Tibial artery (tissue), 4 donors: ENCODE data around the gene PCDHA9.
"Not testable (repeated sequence)": the region's sequence is repeated elsewhere in the genome, so short reads cannot be mapped to it uniquely, and the experiment has no call there.

Source experiments
- DNase-seq, 2 donors: peaks; one replicate each; pipeline ENCODE4 v3.0.0-alpha.2; 2019
- H3K27ac ChIP-seq, 2 donors: fragments of 200-600 bp; sonication (generic) in 1 of 2; 1 replicate in 1 of 2; 2 replicates in 1 of 2; pipeline ENCODE4 v1.5.1; 2018 to 2019; ENCODE audit warnings: mild to moderate bottlenecking in 1 of 2
- H3K27me3 ChIP-seq, 2 donors: fragments of 200-600 bp; sonication (generic) in 1 of 2; one replicate each; pipeline versions ENCODE4 v1.5.1 to v1.6.0; 2016 to 2019
- H3K36me3 ChIP-seq, 3 donors: fragments of 200-600 bp; sonication (generic) in 2 of 3; one replicate each; pipeline ENCODE4 v1.5.1; 2016 to 2019; ENCODE audit warnings: mild to moderate bottlenecking in 2 of 3
- H3K4me1 ChIP-seq, 4 donors: fragments of 200-600 bp; sonication (generic) in 2 of 4; 1 replicate in 3 of 4; 2 replicates in 1 of 4; pipeline ENCODE4 v1.5.1; 2016 to 2019
- H3K4me3 ChIP-seq, 2 donors: fragments of 200-600 bp; sonication (generic) in 1 of 2; 1 replicate in 1 of 2; 2 replicates in 1 of 2; pipeline ENCODE4 v1.5.1; 2018 to 2019; ENCODE audit warnings: mild to moderate bottlenecking in 2 of 2
- H3K9me3 ChIP-seq, 3 donors: fragments of 200-600 bp; sonication (generic) in 1 of 3; one replicate each; pipeline ENCODE4 v1.5.1; 2016 to 2019
- CTCF ChIP-seq, 2 experiments: fragments of 200-600 bp in 1 of 2; fragments of 450-650 bp in 1 of 2; IDR thresholded peaks; one replicate each; pipeline ENCODE4 v1.5.1; 2017 to 2019; ENCODE audit warnings: antibody characterized with exemption in 2 of 2, mild to moderate bottlenecking in 1 of 2, moderate library complexity in 1 of 2
- intact Hi-C: fragments of 100-400 bp; cut with DNase I; formaldehyde crosslinking; loops from one replicate; pipeline ENCODE4 v1.15.0; 2023; ENCODE audit warnings: low total_unique reads

PCDHA9 gene

GRCh38 chr5:140868721-140869554 is 20.8 kb downstream of the PCDHA9 start, which contains the start of gene PCDHA11:
TSS of gene PCDHA11 (plus strand) at chr5:140868957. CDS start at chr5:140869104, 147 bp downstream.
- intact Hi-C loops, result no loop called here
- Histone ChIP-seq H3K4me3 (no peak within 1 kb of the TSS), H3K9me3 (peaks cover 10 to 41% (median 32%) of the 10 kb centered on the region in 3 donors), H3K36me3 (no peaks in the 10 kb centered on the region), H3K27ac (no peak within 1 kb of the TSS), H3K4me1 (no peaks in the 10 kb centered on the region), H3K27me3 (peaks cover 0 to 5% of the 10 kb centered on the region in 2 donors)
- DNase-seq, result no peak
- no peak for TF ChIP-seq CTCF (IDR thresholded peaks at IDR 0.05)

DNA sequence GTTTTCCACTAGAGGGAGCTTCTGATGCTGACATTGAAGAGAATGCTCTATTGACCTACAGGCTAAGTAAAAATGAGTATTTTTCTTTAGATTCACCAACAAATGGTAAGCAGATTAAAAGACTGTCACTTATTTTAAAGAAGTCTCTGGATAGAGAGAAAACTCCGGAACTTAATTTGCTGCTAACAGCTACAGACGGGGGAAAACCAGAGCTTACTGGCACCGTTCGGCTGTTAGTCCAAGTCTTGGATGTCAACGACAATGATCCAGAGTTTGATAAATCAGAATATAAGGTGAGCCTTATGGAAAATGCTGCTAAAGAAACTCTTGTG is 21.3 kb downstream of the PCDHA9 start:
- H3K4me3 ChIP-seq, result no peak overlapping the region

GRCh38 chr5:140870221-140871201 is 22.3 kb downstream of the PCDHA9 start:
- Histone ChIP-seq H3K36me3 (peaks cover 0 to 4% (median 0%) of the 10 kb centered on the region in 3 donors), H3K4me3 (no peak overlapping the region), H3K9me3 (peaks cover 10 to 50% (median 36%) of the 10 kb centered on the region in 3 donors), H3K4me1 (no peaks in the 10 kb centered on the region), H3K27ac (no peak overlapping the region), H3K27me3 (peaks cover 0 to 5% of the 10 kb centered on the region in 2 donors)
- intact Hi-C loops, result no loop called here
- DNase-seq, result no peak
- TF ChIP-seq CTCF (IDR thresholded peaks at IDR 0.05), result no peak

More for the DNA sequence above, 21.3 kb downstream of the PCDHA9 start:
- no peak for DNase-seq
- Histone ChIP-seq H3K36me3 (peaks cover 0 to 2% (median 0%) of the 10 kb centered on the region in 3 donors), H3K4me1 (no peaks in the 10 kb centered on the region), H3K9me3 (peaks cover 10 to 44% (median 32%) of the 10 kb centered on the region in 3 donors), H3K27me3 (peaks cover 0 to 5% of the 10 kb centered on the region in 2 donors), H3K27ac (no peak overlapping the region)
- TF ChIP-seq CTCF (IDR thresholded peaks at IDR 0.05), result no peak
- intact Hi-C loops, result no loop called here

- Histone ChIP-seq H3K4me3 (no peak within 1 kb of the TSS), H3K9me3 (peaks cover 9 to 67% (median 40%) of the 10 kb centered on the region in 3 donors), H3K36me3 (peaks cover 0 to 4% (median 0%) of the 10 kb centered on the region in 3 donors), H3K27ac (no peak within 1 kb of the TSS), H3K4me1 (no peaks in the 10 kb centered on the region), H3K27me3 (peaks cover 0 to 5% of the 10 kb centered on the region in 2 donors)
- intact Hi-C loops, result no loop called here
- no peak for TF ChIP-seq CTCF (IDR thresholded peaks at IDR 0.05)
- no peak for DNase-seq
Observed at GRCh38 chr5:140875085-140876065, 27.2 kb downstream of the PCDHA9 start, which contains the start of gene PCDHA12. TSS of gene PCDHA12 (plus strand) at chr5:140875308. CDS start at chr5:140875473, 165 bp downstream.

DNA sequence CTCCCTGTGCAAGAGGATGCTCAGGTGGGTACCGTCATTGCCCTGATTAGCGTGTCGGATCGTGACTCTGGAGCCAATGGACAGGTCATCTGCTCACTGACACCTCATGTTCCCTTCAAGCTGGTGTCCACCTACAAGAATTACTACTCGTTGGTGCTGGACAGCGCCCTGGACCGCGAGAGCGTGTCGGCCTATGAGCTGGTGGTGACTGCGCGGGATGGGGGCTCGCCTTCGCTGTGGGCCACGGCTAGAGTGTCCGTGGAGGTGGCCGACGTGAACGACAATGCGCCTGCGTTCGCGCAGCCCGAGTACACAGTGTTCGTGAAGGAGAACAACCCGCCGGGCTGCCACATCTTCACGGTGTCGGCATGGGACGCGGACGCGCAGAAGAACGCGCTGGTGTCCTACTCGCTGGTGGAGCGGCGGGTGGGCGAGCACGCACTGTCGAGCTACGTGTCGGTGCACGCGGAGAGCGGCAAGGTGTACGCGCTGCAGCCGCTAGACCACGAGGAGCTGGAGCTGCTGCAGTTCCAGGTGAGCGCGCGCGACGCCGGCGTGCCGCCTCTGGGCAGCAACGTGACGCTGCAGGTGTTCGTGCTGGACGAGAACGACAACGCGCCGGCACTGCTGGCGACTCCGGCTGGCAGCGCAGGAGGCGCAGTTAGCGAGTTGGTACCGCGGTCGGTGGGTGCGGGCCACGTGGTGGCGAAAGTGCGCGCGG is 28.5 kb downstream of the PCDHA9 start:
- intact Hi-C loops, H3K27ac ChIP-seq, DNase-seq, H3K27me3 ChIP-seq, H3K4me1 ChIP-seq, H3K36me3 ChIP-seq, H3K4me3 ChIP-seq: not testable (repeated sequence)
- H3K9me3 ChIP-seq, result peaks cover 0 to 58% (median 43%) of the 10 kb centered on the region in 3 donors
